Endometrial microvascular endothelial cells (primary cell): ENCODE data around the gene CLEC4A. TPM values are rescaled to one million over a fixed set of nuclear protein-coding genes. Genes with fewer than 3 reads are reported as not detected.
"Not testable (repeated sequence)": the region's sequence is repeated elsewhere in the genome, so short reads cannot be mapped to it uniquely, and the experiment has no call there.

ENCODE experiments used
- in situ Hi-C: cut with HindIII; loops from 2 replicates; pipeline ENCODE4 v1.10.0; 2017; ENCODE audit warnings: low sequenced_read_pairs, low pct_unique_long_range_greater_than_20kb; ENCODE audit errors: inconsistent ontology term
- total RNA-seq: library from RNA; depleted of rRNA; stranded (reverse); fragments of >200 nt; gene quantifications from one replicate; pipeline ENCODE4 v1.2.3, GENCODE V29; 2015; ENCODE audit errors: inconsistent ontology term

CLEC4A gene
- total RNA-seq: not detected

- in situ Hi-C loops: no loop called here
These were observed at the start of gene CLEC4A for GRCh38 chr12:8123124-8123912. TSS of gene CLEC4A (plus strand) at chr12:8123617. CDS start at chr12:8123879, 262 bp downstream.

- in situ Hi-C loops: no loop called here
These were observed 47.5 kb upstream of the CLEC4A start for GRCh38 chr12:8075935-8076334.

GRCh38 chr12:8076366-8076765 lies 47.1 kb upstream of the CLEC4A start:
- in situ Hi-C loops: no loop called here

DNA sequence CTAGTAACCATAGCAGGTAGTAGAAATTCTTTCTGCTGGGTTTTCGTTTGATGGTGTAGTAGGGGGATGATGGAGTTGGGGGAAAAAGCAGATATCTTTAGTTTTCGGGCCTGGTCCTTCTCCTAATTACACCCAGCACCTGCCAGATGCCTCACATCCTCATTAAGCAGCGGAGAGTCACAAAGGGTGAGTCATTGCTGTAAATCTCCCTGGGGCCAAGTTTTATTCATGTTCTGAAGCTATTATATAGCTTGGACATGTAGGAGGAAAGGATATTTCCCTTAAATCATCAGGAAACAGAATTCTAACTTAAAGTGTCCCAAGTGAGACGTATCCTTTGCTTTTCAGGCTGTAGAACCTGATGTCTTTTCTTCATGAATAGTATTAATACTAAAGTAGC lies 46.2 kb upstream of the CLEC4A start:
- in situ Hi-C loops: no loop called here

DNA sequence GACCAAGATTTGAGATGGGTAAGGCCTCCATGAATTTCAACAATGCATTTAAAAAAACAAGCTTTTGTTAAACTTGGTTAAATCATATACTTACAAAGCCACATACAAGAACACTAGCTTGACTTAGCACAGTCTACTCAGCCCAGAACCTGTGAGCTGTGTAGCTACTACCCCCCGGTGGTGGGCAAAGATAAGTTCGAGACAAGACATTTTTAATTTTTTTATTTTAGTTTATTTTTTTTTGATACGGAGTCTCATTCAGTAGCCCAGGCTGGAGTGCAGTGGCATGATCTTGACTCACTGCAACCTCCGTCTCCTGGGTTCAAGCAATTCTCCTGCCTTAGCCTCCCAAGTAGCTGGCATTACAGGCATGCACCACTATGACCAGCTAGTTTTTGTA lies 45.0 kb upstream of the CLEC4A start:
- in situ Hi-C loops: no loop called here

DNA sequence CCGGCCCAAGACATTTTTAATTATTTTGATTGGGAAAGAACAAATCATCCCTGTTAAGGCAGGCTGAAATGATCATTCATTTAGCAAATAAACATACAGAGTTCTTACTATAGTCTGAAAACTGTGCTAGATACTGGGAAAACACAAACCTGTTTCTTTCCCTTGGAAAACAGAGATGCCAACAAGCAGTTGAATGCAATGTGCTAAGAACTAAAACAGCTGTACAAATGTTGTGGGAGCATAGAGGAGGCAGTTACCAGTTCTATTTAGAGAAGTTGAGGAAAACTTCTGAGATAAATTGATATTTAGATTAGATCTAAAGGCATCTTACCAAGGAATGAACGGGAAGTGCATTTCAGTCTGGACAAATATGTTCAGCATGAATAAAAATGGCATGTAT lies 44.5 kb upstream of the CLEC4A start:
- in situ Hi-C loops: no loop called here

- in situ Hi-C loops: no loop called here
These were observed 43.3 kb upstream of the CLEC4A start for GRCh38 chr12:8080120-8080519.

DNA sequence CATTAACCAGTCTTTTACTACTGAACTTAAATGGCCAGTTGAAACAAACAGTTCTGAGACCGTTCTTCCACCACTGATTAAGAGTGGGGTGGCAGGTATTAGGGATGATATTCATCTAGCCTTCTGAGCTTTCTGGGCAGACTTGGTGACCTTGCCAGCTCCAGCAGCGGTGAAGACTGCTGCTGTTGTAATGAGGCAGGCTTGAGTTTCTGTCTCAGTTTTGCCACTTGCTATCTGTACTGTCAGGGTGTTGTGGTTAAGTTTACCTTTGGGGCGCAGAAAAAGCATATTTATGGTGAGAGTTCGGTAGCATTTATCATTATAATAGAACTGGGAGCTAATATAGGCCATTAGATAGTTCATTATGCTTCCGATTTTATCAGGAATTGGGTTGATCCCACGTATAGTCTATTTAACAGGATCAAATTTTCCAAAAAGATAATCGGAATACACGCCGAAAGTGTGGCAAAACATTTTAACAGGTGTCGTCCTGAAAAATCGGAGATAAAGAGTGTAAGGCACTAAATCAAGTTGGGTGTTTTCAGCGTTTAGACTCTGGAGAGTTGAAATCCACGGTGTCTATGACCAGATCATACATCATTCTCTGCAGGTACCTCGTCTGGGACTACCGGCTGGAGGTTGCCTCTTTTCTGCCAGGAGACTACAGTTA lies 42.0 kb upstream of the CLEC4A start:
- in situ Hi-C loops: no loop called here

- in situ Hi-C loops: no loop called here
These were observed 40.7 kb upstream of the CLEC4A start for GRCh38 chr12:8082808-8083100.

- in situ Hi-C loops: not testable (repeated sequence)
These were observed 39.1 kb upstream of the CLEC4A start for GRCh38 chr12:8084351-8084750.

DNA sequence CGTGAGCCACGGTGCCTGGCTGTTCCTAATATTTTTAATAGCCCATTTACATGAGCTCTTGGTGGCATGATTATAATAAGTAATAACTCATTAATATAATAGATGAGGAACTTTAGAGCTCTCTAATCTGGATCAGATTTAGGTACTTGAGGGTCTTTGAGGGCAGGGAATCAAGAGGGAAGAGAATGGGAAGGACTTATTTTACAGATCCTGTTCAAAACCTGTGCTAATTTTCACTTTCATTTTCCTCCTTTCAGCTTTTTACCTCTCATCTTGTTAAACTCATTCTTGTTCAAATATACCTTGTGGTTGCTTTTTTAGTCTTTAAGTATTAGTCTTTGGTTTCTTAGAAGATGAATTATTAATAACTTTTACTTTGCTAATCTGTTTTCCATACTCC lies 35.8 kb upstream of the CLEC4A start:
- in situ Hi-C loops: no loop called here

DNA sequence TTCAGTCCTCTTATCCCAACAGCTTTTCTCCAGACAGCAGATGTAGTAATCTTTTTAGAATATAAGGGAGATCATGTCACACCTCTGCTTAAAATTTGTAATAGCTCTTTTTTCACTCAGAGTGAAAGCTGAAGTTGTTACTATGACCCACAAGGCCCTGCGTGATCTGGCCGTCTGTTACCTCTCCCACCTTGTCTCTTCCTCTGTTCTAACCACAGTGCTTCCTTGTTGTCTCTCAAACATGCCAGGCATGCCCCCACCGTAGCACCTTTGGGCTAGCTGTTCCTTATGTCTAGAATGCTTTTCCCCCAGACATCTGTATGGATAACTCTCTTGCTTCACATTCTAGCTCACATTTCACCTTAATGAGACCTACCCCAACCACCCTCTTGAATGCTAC lies 34.8 kb upstream of the CLEC4A start:
- in situ Hi-C loops: no loop called here

- in situ Hi-C loops: not testable (repeated sequence)
These were observed 34.1 kb upstream of the CLEC4A start for GRCh38 chr12:8089277-8089676.

DNA sequence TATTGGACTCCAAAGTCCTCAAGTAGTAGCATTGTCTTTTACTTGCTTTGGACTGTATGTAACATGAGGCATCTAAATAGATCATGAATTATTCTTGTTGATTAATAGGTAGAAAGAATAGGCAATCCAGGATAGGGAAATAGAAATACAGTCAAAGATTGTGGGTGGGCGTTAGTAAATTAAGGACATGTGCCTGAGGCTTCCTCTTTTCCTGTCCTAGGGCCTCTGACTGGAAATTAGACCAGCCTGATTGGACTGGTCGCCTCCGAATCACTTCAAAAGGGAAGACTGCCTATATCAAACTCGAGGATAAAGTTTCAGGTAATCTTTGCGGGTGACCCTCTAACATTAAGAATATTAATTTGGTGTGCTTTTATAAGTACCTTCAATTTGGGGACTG lies 33.7 kb upstream of the CLEC4A start:
- in situ Hi-C loops: no loop called here

- in situ Hi-C loops: no loop called here
These were observed 30.1 kb upstream of the CLEC4A start for GRCh38 chr12:8093291-8093690.

GRCh38 chr12:8096281-8096915 lies 27.0 kb upstream of the CLEC4A start:
- in situ Hi-C loops: no loop called here

DNA sequence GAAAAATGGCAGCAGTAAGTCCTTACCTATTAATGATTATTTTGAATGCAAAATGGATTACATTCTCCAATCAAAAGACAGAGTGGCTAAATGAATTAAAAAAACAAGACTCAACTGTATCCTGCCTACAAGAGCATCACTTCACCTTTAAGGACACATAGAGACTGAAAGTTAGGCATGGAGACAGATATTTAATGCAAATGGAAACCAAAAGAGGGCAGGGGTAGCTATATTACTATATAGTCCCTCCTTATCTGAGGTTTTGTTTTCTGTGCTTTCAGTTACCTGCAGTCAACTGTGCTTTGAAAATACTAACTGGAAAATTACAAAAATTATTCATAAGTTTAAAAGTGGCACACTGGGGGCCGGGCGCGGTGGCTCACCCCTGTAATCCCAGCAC lies 24.2 kb upstream of the CLEC4A start:
- in situ Hi-C loops: no loop called here

DNA sequence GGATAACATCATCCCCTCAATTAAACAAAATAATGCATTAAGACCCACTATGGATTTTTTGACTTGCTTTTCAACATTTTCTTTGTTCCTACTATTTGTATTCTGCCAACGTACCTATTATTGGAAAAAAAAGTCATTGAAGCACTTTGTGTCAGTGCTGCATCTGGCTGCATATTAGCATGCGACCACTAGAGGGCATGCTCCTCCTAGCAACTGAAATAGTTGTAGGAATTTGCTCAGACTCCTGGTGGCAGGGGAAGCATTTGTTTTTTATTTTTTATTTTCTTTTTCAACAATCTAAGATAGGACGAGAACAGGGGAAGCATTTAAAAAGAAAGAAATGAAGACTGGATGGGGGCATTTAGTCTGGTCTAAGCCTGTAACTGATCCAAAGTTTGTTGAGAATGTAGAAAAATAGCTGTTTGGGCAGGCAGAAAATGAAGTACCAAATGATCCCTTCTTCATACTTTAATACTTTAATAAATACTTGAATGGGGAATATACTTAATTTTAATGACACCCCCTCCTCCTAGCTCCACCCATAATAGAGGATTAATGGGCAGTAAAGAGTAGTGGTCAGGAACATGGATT lies 14.5 kb upstream of the CLEC4A start:
- in situ Hi-C loops: no loop called here

DNA sequence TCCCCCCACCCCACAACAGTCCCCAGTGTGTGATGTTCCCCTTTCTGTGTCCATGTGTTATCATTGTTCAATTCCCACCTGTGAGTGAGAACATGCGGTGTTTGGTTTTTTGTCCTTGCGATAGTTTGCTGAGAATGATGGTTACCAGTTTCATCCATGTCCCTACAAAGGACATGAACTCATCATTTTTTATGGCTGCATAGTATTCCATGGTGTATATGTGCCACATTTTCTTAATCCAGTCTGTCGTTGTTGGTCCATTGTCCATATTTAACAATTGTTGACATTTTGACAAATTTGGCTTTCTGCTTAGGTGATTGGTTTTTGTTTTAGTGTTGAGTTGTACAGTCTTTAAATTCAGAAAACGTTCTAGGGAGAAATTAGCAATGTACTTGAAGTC lies 10.3 kb upstream of the CLEC4A start:
- in situ Hi-C loops: not testable (repeated sequence)
